HepG2 (cell line): ENCODE results near the gene BABAM2. TPM values are rescaled to one million over a fixed set of nuclear protein-coding genes. Genes with fewer than 3 reads are reported as not detected.

Experiments used
- ATAC-seq: fragments of 200-7000 bp; cut with Tn5 transposase; 3 replicates; pipeline ENCODE4 v1.9.1; 2020; ENCODE audit warnings: mild to moderate bottlenecking, moderate library complexity
- BruUV-seq: library from RNA; stranded (reverse); fragments of 400-500 nt; replicated peaks from 2 replicates; lab custom pipeline; 2021; lab: Mats Ljungman, UMichigan
- CTCF ChIA-PET: fragments of 300-600 bp; formaldehyde crosslinking; extraction: SDS; loops from one replicate; lab custom pipeline; 2021; ENCODE audit warnings: low total read pairs, inconsistent platforms, low intra/inter-chr PET ratio; lab: Yijun Ruan, JAX
- POLR2A ChIA-PET: fragments of 350-600 bp; sonication (Branson Sonifier 250); formaldehyde crosslinking; loops from one replicate; lab custom pipeline; 2020; ENCODE audit warnings: antibody characterized with exemption, inconsistent platforms; lab: Yijun Ruan, JAX
- DNase-seq: peaks from one replicate; pipeline ENCODE4 v3.0.0-alpha.2; 2015; ENCODE audit warnings: low spot score
- FAIRE-seq: peaks from 3 replicates; lab custom pipeline; 2011; peaks lifted over from hg19 to GRCh38; lab: Jason Lieb, UNC
- H2AFZ ChIP-seq: one replicate; pipeline ENCODE4 v1.6.1; 2011; ENCODE audit warnings: low read length, inconsistent platforms
- H3K27ac ChIP-seq: fragments of 300-600 bp; 3 replicates; pipeline ENCODE4 v1.8.0; 2011; ENCODE audit warnings: mixed run types, mild to moderate bottlenecking, mixed read lengths, low read length, inconsistent platforms; ENCODE audit not compliant: insufficient read depth; ENCODE audit errors: extremely low read length
- H3K27me3 ChIP-seq, 2 experiments: fragments of 200-600 bp in 1 of 2; 2 replicates in 1 of 2; 3 replicates in 1 of 2; pipeline versions ENCODE4 v1.6.0 to v1.8.0; 2011; ENCODE audit warnings: low read length in 2 of 2, mild to moderate bottlenecking in 2 of 2, moderate library complexity in 2 of 2, inconsistent platforms in 1 of 2; ENCODE audit not compliant: insufficient read depth in 2 of 2, control insufficient read depth in 1 of 2
- H3K36me3 ChIP-seq, 2 experiments: fragments of 200-600 bp in 1 of 2; replicated peaks in 1 of 2; 2 replicates in 1 of 2; 3 replicates in 1 of 2; pipeline versions ENCODE4 v1.5.1 to v1.8.0; 2011; ENCODE audit warnings: low read length in 2 of 2, inconsistent platforms in 1 of 2; ENCODE audit not compliant: insufficient read depth in 2 of 2, control insufficient read depth in 1 of 2
- H3K4me1 ChIP-seq: 2 replicates; pipeline ENCODE4 v1.5.1; 2012; ENCODE audit warnings: low read length, inconsistent platforms; ENCODE audit not compliant: insufficient read depth
- H3K4me2 ChIP-seq: 2 replicates; pipeline ENCODE4 v1.6.0; 2011; ENCODE audit warnings: low read depth, low read length, inconsistent platforms
- H3K4me3 ChIP-seq, 3 experiments: fragments of 200-600 bp in 1 of 3; sonication (generic), shearing (Covaris generic) in 1 of 3; replicated peaks in 1 of 3; 2 replicates each; pipeline ENCODE4 v1.5.1; 2011 to 2016; ENCODE audit warnings: low read length in 3 of 3, inconsistent platforms in 2 of 3, low read depth in 2 of 3, mild to moderate bottlenecking in 2 of 3, control low read depth in 1 of 3, mixed read lengths in 1 of 3; ENCODE audit not compliant: insufficient read depth in 1 of 3
- H3K79me2 ChIP-seq: one replicate; pipeline ENCODE4 v1.6.1; 2011; ENCODE audit warnings: low read length, inconsistent platforms; ENCODE audit not compliant: insufficient read depth
- H3K9ac ChIP-seq: 2 replicates; pipeline ENCODE4 v1.6.0; 2011; ENCODE audit warnings: mild to moderate bottlenecking, low read depth, low read length, inconsistent platforms; ENCODE audit not compliant: insufficient read depth
- H3K9me3 ChIP-seq: 2 replicates; pipeline ENCODE4 v1.5.1; 2012; ENCODE audit warnings: mild to moderate bottlenecking, low read length
- H4K20me1 ChIP-seq: 2 replicates; pipeline ENCODE4 v1.6.0; 2011; ENCODE audit warnings: inconsistent platforms, mild to moderate bottlenecking, low read length, moderate library complexity; ENCODE audit not compliant: insufficient read depth
- ELF1 ChIP-seq: sonication (generic); formaldehyde crosslinking; IDR thresholded peaks from 2 replicates; pipeline ENCODE4 v1.4.0; 2020; ENCODE audit warnings: missing genetic modification reagents
- KDM5B ChIP-seq: sonication (generic); formaldehyde crosslinking; IDR thresholded peaks from 2 replicates; pipeline ENCODE4 v1.4.0; 2020; ENCODE audit warnings: missing genetic modification reagents, mild to moderate bottlenecking, borderline replicate concordance
- PAF1 ChIP-seq: IDR thresholded peaks from 2 replicates; pipeline ENCODE4 v1.6.1; 2016; ENCODE audit warnings: missing genetic modification reagents, missing compliant biosample characterization
- RELA ChIP-seq: sonication (generic); formaldehyde crosslinking; IDR thresholded peaks from 2 replicates; pipeline ENCODE4 v1.4.0; 2020; ENCODE audit warnings: missing genetic modification reagents
- SNRNP70 ChIP-seq: fragments of 200-400 bp; formaldehyde crosslinking; IDR thresholded peaks from 2 replicates; pipeline ENCODE4 v1.6.1; 2017; ENCODE audit warnings: mild to moderate bottlenecking, low read depth, low read length, moderate library complexity
- TARDBP ChIP-seq: sonication (generic); formaldehyde crosslinking; IDR thresholded peaks from 2 replicates; pipeline ENCODE4 v1.8.0; 2022; ENCODE audit warnings: mild to moderate bottlenecking, missing genetic modification reagents
- ZC3H4 ChIP-seq: sonication (generic); formaldehyde crosslinking; IDR thresholded peaks from 2 replicates; pipeline ENCODE4 v1.4.0; 2020; ENCODE audit warnings: missing genetic modification reagents, borderline replicate concordance
- ZFP36L1 ChIP-seq: sonication (generic); formaldehyde crosslinking; IDR thresholded peaks from 2 replicates; pipeline ENCODE4 v1.8.0; 2022; ENCODE audit warnings: mild to moderate bottlenecking, missing genetic modification reagents, moderate library complexity
- ZNF232 ChIP-seq: sonication (generic); formaldehyde crosslinking; IDR thresholded peaks from 2 replicates; pipeline ENCODE4 v1.4.0; 2020; ENCODE audit warnings: missing genetic modification reagents, borderline replicate concordance
- ZNF3 ChIP-seq: IDR thresholded peaks from 2 replicates; pipeline ENCODE4 v1.7.0; 2017; ENCODE audit warnings: inconsistent platforms
- ZNF33A ChIP-seq: sonication (generic); formaldehyde crosslinking; IDR thresholded peaks from 2 replicates; pipeline ENCODE4 v1.5.1; 2020; ENCODE audit warnings: missing genetic modification reagents, mild to moderate bottlenecking, moderate library complexity, borderline replicate concordance
- ZNF768 ChIP-seq: sonication (generic); formaldehyde crosslinking; IDR thresholded peaks from 2 replicates; pipeline ENCODE4 v1.4.0; 2020; ENCODE audit warnings: missing genetic modification reagents
- WGBS: methylation state at CpG from one replicate; pipeline ENCODE4 v1.1.6; 2017; ENCODE audit warnings: low lambda C conversion rate; 5-methylcytosine and 5-hydroxymethylcytosine counted together
- in situ Hi-C: cut with HindIII; loops from 2 replicates; pipeline ENCODE4 v1.10.0; 2017; ENCODE audit warnings: low pct_unique_long_range_greater_than_20kb; ENCODE audit not compliant: extremely low pct_ligation_motif_present
- intact Hi-C: fragments of 100-400 bp; cut with micrococcal nuclease; formaldehyde crosslinking; loops from one replicate; pipeline ENCODE4 v1.10.0; 2022; ENCODE audit not compliant: unreplicated experiment
- polyA plus RNA-seq, 8 experiments: library from polyadenylated mRNA; depleted of rRNA in 3 of 8; stranded (reverse) in 7 of 8; unstranded in 1 of 8; fragments of >200 nt; fragmentation: Illumina TruSeq in 4 of 8; extraction: Trizol in 4 of 8; gene quantifications; 2 replicates each; pipeline versions ENCODE4 v1.2.1 to v1.2.3, GENCODE V29; 2011 to 2016; ENCODE audit warnings: low read depth in 4 of 8, missing spikeins in 1 of 8, mixed read lengths in 1 of 8; ENCODE audit not compliant: insufficient read depth in 1 of 8
- total RNA-seq, 5 experiments: library from RNA; depleted of rRNA; stranded (reverse); fragments of >200 nt; fragmentation: Illumina TruSeq; extraction: Trizol; gene quantifications; 2 replicates each; pipeline ENCODE4 v1.2.3, GENCODE V29; 2016; ENCODE audit warnings: low read depth in 1 of 5

The BABAM2 gene
- total and polyA plus RNA-seq, 2 of the 13 experiments (the other 11 are each of a cell fraction or from before 2014, with no cell fraction given), result 24.9 to 28.0 TPM

GRCh38 chr2:28270456-28271152 is 380.1 kb downstream of the BABAM2 start:
- ATAC-seq (no peak), FAIRE-seq (no peak), DNase-seq (no peak)
- Histone ChIP-seq H3K9me3 (no peaks in the 10 kb centered on the region), H3K4me3 (no peak overlapping the region), H3K36me3 (no peaks in the 10 kb centered on the region; a peak in 1 of 5 replicates), H3K9ac (no peak overlapping the region), H3K4me1 (peaks cover 13% of the 10 kb centered on the region), H4K20me1 (no peaks in the 10 kb centered on the region), H3K79me2 (no peaks in the 10 kb centered on the region), H2AFZ (no peak overlapping the region), H3K4me2 (no peak overlapping the region), H3K27ac (no peak overlapping the region), H3K27me3 (no peaks in the 10 kb centered on the region)
- WGBS, result 93% methylated on average over 6 of the region's 6 CpGs
- TF ChIP-seq PAF1 (CRISPR knock-in tag) (no peak), TARDBP (CRISPR knock-in tag) (no peak), ZNF768 (CRISPR knock-in tag) (no peak), ZNF232 (CRISPR knock-in tag) (no peak), ZNF33A (no peak), ZC3H4 (no peak), RELA (CRISPR knock-in tag) (no peak), KDM5B (CRISPR knock-in tag) (no peak), ZFP36L1 (CRISPR knock-in tag) (no peak), SNRNP70 (no peak), ELF1 (CRISPR knock-in tag) (no peak), ZNF3 (CRISPR knock-in tag) (no peak)
- ChIA-PET CTCF (no interaction called here), POLR2A (no interaction called here)
- intact Hi-C loops, result no loop called here
- in situ Hi-C loops, result no loop called here
- BruUV-seq, result no TSS peak
